ENCODE results near the gene SELENOP.

DNA sequence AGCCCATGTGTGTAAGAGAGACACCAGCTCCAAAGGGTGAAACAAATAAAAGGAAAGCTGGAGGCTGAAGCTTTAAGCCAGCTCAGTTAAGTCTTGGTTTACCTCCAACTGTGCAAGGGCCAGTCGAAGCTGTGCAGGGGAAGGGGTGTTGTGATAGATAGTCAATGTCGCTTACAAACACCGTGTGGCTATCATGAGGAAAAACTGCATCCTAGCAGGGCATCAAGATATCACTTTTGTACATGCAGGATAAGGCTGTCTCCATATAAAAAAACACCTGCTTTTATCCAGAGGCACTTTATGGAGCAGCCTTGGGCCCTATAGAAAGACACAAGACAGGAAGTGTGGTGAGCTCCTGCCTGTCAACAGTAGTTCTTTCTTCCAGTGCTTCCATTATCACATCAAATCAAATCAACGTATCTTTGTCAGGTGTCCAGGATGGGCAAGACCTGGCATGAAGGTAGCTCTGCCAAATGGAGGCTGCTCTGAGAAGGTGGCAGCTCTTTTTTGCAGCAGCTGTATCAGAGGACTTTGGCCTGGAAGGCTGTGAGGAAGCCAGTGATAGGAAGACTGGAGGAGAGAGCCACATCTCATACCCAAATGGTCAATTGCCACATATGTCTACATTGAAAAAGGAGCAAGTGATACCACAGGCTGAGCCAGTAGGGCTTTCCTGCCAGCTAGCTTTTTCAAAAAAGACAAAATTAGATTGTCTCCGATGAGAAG lies 29.3 kb upstream of the SELENOP start:
- TF ChIP-seq, protein P1, sequence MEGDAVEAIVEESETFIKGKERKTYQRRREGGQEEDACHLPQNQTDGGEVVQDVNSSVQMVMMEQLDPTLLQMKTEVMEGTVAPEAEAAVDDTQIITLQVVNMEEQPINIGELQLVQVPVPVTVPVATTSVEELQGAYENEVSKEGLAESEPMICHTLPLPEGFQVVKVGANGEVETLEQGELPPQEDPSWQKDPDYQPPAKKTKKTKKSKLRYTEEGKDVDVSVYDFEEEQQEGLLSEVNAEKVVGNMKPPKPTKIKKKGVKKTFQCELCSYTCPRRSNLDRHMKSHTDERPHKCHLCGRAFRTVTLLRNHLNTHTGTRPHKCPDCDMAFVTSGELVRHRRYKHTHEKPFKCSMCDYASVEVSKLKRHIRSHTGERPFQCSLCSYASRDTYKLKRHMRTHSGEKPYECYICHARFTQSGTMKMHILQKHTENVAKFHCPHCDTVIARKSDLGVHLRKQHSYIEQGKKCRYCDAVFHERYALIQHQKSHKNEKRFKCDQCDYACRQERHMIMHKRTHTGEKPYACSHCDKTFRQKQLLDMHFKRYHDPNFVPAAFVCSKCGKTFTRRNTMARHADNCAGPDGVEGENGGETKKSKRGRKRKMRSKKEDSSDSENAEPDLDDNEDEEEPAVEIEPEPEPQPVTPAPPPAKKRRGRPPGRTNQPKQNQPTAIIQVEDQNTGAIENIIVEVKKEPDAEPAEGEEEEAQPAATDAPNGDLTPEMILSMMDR (IDR thresholded peaks at IDR 0.05) = no peak
- TF ChIP-seq POLR2A (IDR thresholded peaks at IDR 0.05; ENCODE audit: low read depth) = no peak

Measured in esophagus muscularis mucosa (tissue), 3 donors.